HG03354 (cell line): Measurements from ENCODE around the gene RAI14.
"Not testable (repeated sequence)": the region's sequence is repeated elsewhere in the genome, so short reads cannot be mapped to it uniquely, and the experiment has no call there.

ENCODE experiments used
- ATAC-seq: cut with Tn5 transposase; IDR thresholded peaks from one replicate; pipeline ENCODE4 v1.9.1; 2021; ENCODE audit warnings: mild to moderate bottlenecking; ENCODE audit not compliant: unreplicated experiment, poor library complexity, severe bottlenecking

RAI14 gene

GRCh38 chr5:34790069-34790468 lies 133.9 kb downstream of the RAI14 start:
- no peak for ATAC-seq

GRCh38 chr5:34791761-34792244 lies 135.7 kb downstream of the RAI14 start:
- ATAC-seq = no peak

DNA sequence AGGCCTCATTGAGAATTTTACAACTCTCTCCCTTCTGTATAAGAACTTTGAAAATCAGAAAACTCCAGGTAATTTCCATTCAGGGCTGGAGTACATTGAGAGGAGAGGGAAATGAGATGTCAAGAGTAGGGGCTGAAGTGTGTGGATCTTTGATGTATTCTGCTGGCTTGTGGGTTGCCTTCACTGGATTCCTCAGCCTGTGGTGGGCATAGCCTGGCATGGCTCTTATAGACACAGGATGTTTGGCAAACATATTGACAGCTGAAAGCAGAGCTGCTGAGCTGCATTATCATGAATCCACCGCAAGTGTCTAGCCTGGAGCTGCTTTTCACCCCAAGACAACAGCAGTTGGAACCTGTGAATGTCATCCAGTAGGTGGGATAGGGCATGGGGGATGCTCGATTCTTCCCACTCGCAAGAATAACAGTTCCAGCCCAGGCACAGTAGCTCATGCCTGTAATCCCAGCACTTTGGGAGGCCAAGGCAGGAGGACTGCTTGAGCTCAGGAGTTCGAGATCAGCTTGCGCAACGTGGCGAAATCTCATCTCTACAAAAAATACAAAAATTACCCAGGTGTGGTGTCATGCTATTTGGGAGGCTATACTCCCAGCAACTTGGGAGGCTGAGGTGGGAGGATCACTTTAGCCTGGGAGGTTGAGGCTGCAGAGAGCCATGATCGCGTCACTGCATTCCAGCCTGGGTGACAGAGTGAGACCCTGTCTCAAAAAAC lies 146.9 kb downstream of the RAI14 start:
- no peak for ATAC-seq

- ATAC-seq = no peak
Measured at GRCh38 chr5:34803974-34804732, 148.0 kb downstream of the RAI14 start.

DNA sequence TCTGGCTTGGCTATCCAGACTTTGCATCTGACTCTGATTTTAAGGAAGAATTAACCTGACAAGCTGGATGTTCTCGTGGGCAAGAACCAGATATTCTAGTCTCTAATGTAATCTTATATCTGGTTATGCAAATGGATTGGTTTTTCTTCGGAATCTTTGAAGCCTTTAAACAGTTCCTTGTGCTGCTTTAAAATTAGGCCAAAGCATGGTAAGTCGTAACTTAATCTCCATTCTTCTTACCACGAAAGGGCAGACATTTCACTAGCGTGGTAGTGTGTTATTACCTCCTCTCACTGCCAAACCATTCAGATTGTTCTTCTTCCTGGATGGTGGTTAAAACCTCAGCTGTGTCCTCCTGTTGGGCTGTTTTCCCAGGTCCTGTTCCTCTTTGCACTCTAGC lies 148.8 kb downstream of the RAI14 start:
- no peak for ATAC-seq

- no peak for ATAC-seq
Measured at GRCh38 chr5:34806532-34806931, 150.4 kb downstream of the RAI14 start.

DNA sequence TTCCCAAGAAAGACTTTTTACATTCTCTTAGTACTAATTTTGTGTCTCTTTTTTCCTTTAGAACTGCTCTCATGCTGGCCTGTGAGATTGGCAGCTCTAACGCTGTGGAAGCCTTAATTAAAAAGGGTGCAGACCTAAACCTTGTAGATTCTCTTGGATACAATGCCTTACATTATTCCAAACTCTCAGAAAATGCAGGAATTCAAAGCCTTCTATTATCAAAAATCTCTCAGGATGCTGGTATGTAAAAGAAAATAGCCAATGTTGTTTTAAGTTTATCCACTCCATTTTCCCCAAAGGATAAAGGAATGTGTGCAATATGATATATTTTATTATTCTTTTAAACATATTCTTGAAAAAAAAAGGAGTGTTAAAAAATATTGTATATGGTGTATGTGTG lies 155.6 kb downstream of the RAI14 start:
- ATAC-seq = no peak

DNA sequence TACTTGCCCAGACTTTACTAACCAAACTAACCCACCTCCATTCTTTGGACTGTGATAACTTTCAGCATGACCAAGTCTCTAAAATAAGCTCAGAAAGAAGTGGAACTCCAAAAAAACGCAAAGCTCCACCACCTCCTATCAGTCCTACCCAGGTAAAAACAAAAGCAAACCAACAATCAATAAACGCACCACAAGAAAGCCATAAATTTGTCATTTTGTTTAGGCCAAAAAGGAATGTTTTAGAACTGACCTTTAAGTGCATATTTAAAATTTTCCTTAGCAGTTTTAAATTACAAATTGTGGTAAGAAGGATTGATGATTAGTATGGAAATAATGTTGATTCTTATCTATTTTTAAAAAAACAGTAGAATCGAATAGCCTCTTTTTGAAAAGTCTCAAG lies 157.4 kb downstream of the RAI14 start:
- ATAC-seq = no peak

DNA sequence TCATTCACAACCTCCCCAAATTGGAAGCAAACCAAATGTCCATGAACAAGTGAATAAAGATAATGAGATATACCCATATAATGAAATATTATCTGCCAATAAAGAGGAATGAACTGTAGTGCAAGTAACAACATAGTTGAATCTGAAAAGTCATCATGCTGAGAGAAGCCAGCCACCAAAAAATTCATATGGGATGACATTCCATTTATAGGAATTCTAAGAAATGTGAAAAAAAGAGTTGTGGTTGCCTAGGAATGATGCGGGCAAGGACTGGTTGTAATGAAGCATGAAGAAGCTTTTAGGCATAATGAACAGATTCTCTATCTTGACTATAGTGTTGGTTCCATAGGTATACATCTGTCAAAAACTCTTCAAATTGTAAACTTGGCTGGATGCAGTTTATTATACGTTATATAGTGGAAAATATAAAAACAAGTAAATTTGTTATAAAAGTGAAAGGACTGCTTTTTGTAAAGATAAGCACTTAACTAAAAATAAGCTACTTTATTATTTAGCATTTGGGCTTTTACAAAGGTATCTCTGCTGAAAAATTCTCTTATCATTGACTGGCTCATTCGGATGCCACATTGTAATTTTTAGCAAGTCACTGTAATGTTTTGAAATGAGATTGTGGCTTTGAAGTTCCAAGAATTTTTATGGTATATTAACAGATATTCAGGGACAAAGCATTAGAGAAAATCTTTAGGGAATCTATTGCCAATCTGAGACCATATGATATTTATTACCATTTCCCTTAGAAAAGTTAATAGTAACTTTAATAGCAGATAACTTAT lies 161.6 kb downstream of the RAI14 start:
- ATAC-seq = no peak

GRCh38 chr5:34818717-34819116 lies 162.6 kb downstream of the RAI14 start:
- ATAC-seq = no peak

DNA sequence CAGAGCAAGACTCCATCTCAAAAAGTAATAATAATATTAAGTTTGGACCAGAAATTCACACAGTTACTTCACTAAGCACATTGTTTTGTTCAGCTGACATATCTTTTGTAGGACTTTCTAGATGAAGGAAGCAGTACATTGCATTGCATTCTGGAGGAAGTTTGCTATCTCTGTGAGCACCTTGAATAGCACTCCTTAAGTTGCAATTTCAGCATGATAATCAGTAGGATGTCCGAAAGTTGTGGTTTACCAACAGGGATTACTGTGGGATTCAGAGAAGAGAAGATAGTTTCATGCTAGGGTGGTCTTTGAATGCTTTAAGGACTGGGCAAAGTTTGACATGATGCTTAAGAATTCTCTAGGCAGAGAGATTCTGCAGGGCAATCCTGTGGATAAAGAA lies 164.5 kb downstream of the RAI14 start:
- no peak for ATAC-seq

- ATAC-seq = no peak
Measured at GRCh38 chr5:34822956-34823715, 167.0 kb downstream of the RAI14 start.

DNA sequence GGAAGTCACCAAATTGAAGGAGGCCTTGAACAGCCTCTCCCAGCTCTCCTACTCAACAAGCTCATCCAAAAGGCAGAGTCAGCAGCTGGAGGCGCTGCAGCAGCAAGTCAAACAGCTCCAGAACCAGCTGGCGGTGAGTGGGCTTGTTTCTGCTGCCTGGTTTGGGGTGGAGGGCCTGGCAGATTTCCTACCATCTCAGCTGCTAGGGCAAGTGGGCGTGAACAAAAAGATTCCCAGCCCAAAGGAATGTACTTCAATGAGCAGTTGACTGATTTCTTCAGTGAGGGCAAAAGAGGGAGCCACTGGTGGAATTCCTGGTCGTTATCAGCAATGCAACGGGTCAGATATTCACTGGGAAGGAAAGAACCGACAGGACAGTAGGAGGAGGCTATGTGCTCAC lies 170.2 kb downstream of the RAI14 start:
- ATAC-seq = no peak

- no peak for ATAC-seq
Measured at GRCh38 chr5:34827588-34828506, 171.7 kb downstream of the RAI14 start.

DNA sequence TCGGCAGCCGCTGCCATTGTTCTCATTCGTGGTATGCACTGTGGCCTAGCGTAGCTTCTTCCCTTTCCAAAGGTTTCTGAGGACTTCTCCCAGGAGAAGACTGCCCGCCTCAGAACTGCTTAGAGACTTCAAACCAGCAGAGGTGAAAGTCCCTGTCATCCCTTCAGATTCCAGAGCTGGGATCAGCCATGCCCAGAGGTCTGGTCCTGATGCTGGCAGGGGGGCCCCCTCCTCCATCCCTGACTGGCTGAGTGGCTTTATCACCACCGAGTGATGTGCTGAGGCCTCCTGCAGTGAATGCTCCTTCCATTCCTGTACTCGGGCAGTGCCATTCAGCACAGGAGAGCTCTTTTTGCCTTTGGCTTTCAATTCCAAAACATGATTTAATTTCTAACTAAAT lies 174.7 kb downstream of the RAI14 start:
- ATAC-seq = not testable (repeated sequence)

- no peak for ATAC-seq
Measured at GRCh38 chr5:34831303-34831702, 175.2 kb downstream of the RAI14 start.

- ATAC-seq = no peak
Measured at GRCh38 chr5:34832568-34832967, 176.4 kb downstream of the RAI14 start.

DNA sequence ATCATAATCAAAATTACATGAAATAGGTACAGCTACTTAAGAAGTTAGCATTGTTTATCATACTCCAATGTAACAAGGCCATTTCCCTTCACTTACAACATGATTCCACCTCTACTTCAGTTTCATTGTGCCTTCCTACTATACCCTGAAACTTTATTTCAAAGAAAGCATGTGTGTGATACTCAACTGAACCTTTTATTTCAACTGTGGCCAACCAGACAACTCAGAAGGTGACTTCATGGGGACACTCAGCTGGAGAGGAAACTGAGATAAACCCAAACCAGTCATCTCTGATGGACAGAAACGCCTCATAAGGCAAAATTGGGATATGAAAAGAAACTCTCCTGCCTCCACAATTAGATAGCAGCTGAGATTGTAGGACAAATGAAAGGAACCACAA lies 177.0 kb downstream of the RAI14 start:
- no peak for ATAC-seq
